ENCODE measurements around the gene LRR1. TPM values are rescaled to one million over a fixed set of nuclear protein-coding genes. Genes with fewer than 3 reads are reported as not detected.
"Not testable (repeated sequence)": the region's sequence is repeated elsewhere in the genome, so short reads cannot be mapped to it uniquely, and the experiment has no call there.

The LRR1 gene
- total RNA-seq, 1 donor from 2014 or later: 15.1 TPM

- intact Hi-C loops (cut with micrococcal nuclease): no loop called here
- no peak for ATAC-seq (ENCODE audit: low read depth)
- ChIA-PET CTCF (interaction anchor here (0.8 kb wide), 1 partner anchor 21 kb away, joined by 3 read pairs; no protein-coding TSS in a partner anchor), POLR2A (no interaction called here)
- H3K36me3 Mint-ChIP-seq (ENCODE audit: low read depth): peaks cover 5% of the 10 kb centered on the region
- peaks cover 2% of the 10 kb centered on the region for H3K4me1 Mint-ChIP-seq
- no peak for DNase-seq
- no peaks in the 10 kb centered on the region for H3K27me3 Mint-ChIP-seq
- no peak overlapping the region for H3K27ac Mint-ChIP-seq
- TF ChIP-seq CTCF (IDR thresholded peaks at IDR 0.05): no peak
- no peaks in the 10 kb centered on the region for H3K9me3 Mint-ChIP-seq
- no peak overlapping the region for H3K4me3 Mint-ChIP-seq
Observed at GRCh38 chr14:49654511-49654910, 55.8 kb downstream of the LRR1 start.

- H3K27ac Mint-ChIP-seq; ATAC-seq (ENCODE audit: low read depth); CTCF ChIA-PET; H3K4me3 Mint-ChIP-seq; DNase-seq; H3K36me3 Mint-ChIP-seq (ENCODE audit: low read depth); POLR2A ChIA-PET; intact Hi-C loops (cut with micrococcal nuclease); H3K9me3 Mint-ChIP-seq; H3K27me3 Mint-ChIP-seq; H3K4me1 Mint-ChIP-seq: not testable (repeated sequence)
Observed at GRCh38 chr14:49657500-49657899, 58.8 kb downstream of the LRR1 start.

- no peak for TF ChIP-seq CTCF (IDR thresholded peaks at IDR 0.05)
- no peaks in the 10 kb centered on the region for H3K36me3 Mint-ChIP-seq (ENCODE audit: low read depth)
- DNase-seq (no peak), ATAC-seq (ENCODE audit: low read depth) (no peak)
- H3K27me3 Mint-ChIP-seq: no peaks in the 10 kb centered on the region
- intact Hi-C loops (cut with micrococcal nuclease): no loop called here
- POLR2A ChIA-PET: no interaction called here
- no peaks in the 10 kb centered on the region for H3K9me3 Mint-ChIP-seq
- no peak overlapping the region for H3K27ac Mint-ChIP-seq
- no peak overlapping the region for H3K4me3 Mint-ChIP-seq
- H3K4me1 Mint-ChIP-seq: no peaks in the 10 kb centered on the region
- CTCF ChIA-PET: interaction anchor here (1.2 kb wide), 1 partner anchor 171 kb away, joined by 3 read pairs; no protein-coding TSS in a partner anchor
Observed at GRCh38 chr14:49659526-49660455, 61.1 kb downstream of the LRR1 start.

Other genes starting within 250 kb of the LRR1 start
- gene RPS29, start 12.6 kb upstream of the LRR1 start, total RNA-seq: 3,259 and 3,732 TPM in 2 replicates
- 150 and 166 TPM in 2 replicates for gene RPL36AL, start 21.7 kb downstream of the LRR1 start, total RNA-seq
- gene MGAT2, start 21.9 kb downstream of the LRR1 start, total RNA-seq: 39.7 and 40.5 TPM in 2 replicates
- gene DNAAF2, start 36.3 kb downstream of the LRR1 start, total RNA-seq: 8.5 and 8.6 TPM in 2 replicates
- gene POLE2, start 89.3 kb downstream of the LRR1 start, total RNA-seq: 2.9 and 5.3 TPM in 2 replicates
- 5.7 and 6.9 TPM in 2 replicates for gene KLHDC1, start 94.2 kb downstream of the LRR1 start, total RNA-seq
- 27.0 and 31.2 TPM in 2 replicates for gene KLHDC2, start 169.2 kb downstream of the LRR1 start, total RNA-seq

Data from activated B cell treated with CpG ODN at 0.5 μM for 24 hours (primary cell).